ENCODE results near the gene DSG3.

Gene DSG3

DNA sequence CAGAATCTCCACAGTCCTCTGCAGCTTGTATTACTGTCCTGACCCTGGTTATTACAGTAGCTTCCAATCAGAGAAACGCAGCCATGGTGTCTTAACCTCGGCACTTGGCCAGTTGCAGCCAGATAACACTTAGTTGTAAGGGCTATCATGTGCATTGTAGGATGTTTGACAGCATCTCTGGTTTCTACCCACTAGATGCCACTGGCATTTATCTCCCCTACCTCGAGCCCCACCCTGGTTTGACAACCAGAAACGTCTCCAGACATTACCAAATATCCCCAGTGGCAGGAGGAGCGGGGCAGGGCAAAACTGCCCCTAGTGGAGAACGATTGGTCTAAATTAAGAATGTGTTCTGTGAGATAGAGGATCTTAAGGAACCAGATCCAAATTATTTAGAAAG is 63.6 kb downstream of the DSG3 start:
- Mint-ChIP-seq H3K4me3 (no peak overlapping the region), H3K9me3 (ENCODE audit: low read depth) (no peaks in the 10 kb centered on the region), H3K27me3 (peaks cover 12% of the 10 kb centered on the region), H3K36me3 (no peaks in the 10 kb centered on the region), H3K4me1 (ENCODE audit: low read depth) (no peaks in the 10 kb centered on the region), H3K27ac (no peak overlapping the region)

DNA sequence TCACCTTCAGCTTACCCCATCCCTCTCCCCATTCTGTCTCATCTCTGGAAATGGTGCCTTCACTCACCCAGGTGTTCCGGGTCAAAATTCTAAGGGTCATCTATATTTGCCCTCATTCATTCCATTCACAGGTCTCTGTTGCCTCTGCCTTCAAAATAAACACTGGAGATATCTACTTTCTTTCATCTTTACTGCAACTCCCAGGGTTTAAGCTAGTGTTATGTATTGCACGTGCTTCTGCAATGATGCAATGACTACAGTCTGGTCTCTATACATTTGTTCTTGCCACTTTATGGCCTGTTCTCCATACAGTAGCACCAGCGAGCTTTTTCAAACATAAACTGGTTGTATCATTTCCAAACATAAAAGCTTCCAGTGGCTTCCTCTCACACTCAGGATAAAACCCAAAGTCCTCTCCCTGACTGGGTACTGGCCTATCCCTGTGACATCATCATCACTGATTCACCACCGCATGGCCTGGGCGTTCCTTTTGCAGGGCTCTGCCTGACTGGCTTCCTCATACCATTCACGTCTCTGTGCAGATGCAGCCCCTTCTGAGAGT is 64.7 kb downstream of the DSG3 start:
- H3K36me3 Mint-ChIP-seq, result no peaks in the 10 kb centered on the region
- peaks cover 12% of the 10 kb centered on the region for H3K27me3 Mint-ChIP-seq
- H3K9me3 Mint-ChIP-seq (ENCODE audit: low read depth), result no peaks in the 10 kb centered on the region
- H3K27ac Mint-ChIP-seq, result no peak overlapping the region
- H3K4me1 Mint-ChIP-seq (ENCODE audit: low read depth), result no peaks in the 10 kb centered on the region
- no peak overlapping the region for H3K4me3 Mint-ChIP-seq

DNA sequence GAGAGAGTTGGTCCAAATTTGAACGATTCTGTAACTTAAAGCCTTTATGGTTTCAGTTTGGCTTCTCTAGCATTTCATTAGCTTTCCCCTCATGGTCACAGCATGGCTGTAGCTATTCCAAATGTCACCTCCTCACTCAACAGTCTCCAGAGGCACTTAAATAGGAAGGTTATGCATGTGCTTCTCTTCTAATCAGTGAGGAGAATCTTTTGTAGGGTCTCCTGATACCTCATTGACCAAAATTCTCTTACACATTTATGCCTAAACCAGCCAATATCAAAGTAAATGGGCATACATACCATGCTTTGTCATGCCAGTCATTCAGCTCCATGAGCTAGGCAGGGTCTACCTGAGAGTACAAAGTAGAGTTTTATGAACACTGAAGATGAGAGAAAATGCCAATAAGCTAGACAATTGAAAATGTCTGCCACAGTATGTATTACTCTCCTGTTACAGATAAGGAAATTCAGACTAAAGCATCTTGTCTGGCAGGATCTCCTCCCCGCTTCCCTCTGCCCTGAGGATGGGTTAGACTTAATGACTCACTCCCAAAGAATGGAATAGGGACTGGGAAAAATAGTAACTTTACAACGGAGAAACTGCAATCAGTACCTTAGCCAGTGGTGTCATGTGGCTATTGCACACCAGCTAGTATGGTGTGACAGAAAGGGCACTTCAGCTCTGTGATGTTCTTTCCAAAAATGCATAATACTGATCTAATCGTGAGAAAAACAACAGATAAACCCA is 65.8 kb downstream of the DSG3 start:
- H3K4me1 Mint-ChIP-seq (ENCODE audit: low read depth), result no peaks in the 10 kb centered on the region
- no peak overlapping the region for H3K4me3 Mint-ChIP-seq
- H3K27me3 Mint-ChIP-seq, result peaks cover 7% of the 10 kb centered on the region
- no peak overlapping the region for H3K27ac Mint-ChIP-seq
- no peaks in the 10 kb centered on the region for H3K36me3 Mint-ChIP-seq
- no peaks in the 10 kb centered on the region for H3K9me3 Mint-ChIP-seq (ENCODE audit: low read depth)

DNA sequence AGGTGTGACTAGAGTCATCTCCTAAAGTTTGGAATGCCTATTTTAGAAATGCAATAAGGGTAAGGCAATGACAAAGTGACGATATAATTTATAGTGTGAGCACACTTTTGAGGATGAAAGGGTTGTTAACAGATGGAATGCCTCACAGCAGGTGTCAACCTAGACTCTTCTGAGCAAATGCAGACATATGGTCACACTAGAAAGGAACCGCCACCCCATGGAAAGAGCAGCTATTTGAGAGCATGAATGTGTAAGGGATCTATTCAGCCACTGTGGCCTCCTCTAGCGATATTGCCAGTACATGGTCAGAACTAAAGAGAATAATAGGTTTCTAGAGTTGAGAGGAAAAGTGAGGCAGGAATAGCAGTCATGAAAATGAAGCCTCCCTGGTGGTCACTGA is 68.9 kb downstream of the DSG3 start:
- Mint-ChIP-seq H3K36me3 (no peaks in the 10 kb centered on the region), H3K27ac (no peak overlapping the region), H3K27me3 (peaks cover 5% of the 10 kb centered on the region), H3K4me1 (ENCODE audit: low read depth) (no peaks in the 10 kb centered on the region), H3K9me3 (ENCODE audit: low read depth) (no peaks in the 10 kb centered on the region), H3K4me3 (no peak overlapping the region)

- Mint-ChIP-seq H3K27me3 (peaks cover 1% of the 10 kb centered on the region), H3K27ac (no peak overlapping the region), H3K9me3 (ENCODE audit: low read depth) (no peaks in the 10 kb centered on the region), H3K4me1 (ENCODE audit: low read depth) (no peaks in the 10 kb centered on the region), H3K36me3 (no peaks in the 10 kb centered on the region), H3K4me3 (no peak overlapping the region)
Observed at GRCh38 chr18:31526374-31526773, 78.8 kb downstream of the DSG3 start.

Measured in activated naive CD8-positive, alpha-beta T cell (primary cell).